Measurements from ENCODE around the gene NAA40.

The NAA40 gene

GRCh38 chr11:63945477-63946163 lies 6.8 kb downstream of the NAA40 start:
- Histone ChIP-seq H3K27me3 (ENCODE audit: insufficient read depth, low read length, poor library complexity) (no peaks in the 10 kb centered on the region), H4K20me1 (ENCODE audit: insufficient read depth, low read length) (peaks cover 34% of the 10 kb centered on the region), H2AFZ (ENCODE audit: low read depth, low read length) (no peak overlapping the region), H3K4me2 (ENCODE audit: insufficient read depth, low read length) (no peak overlapping the region), H3K27ac (ENCODE audit: low read length) (no peak overlapping the region), H3K36me3 (ENCODE audit: insufficient read depth, low read length) (peaks cover 55% of the 10 kb centered on the region), H3K79me2 (ENCODE audit: insufficient read depth, low read length) (peaks cover 55% of the 10 kb centered on the region), H3K4me3 (ENCODE audit: low read depth in 1 of 2, low read length in 2 of 2) (no peak overlapping the region), H3K9ac (ENCODE audit: low read depth, low read length) (no peak overlapping the region), H3K4me1 (ENCODE audit: insufficient read depth, low read length) (peaks cover 11% of the 10 kb centered on the region), H3K9me3 (ENCODE audit: insufficient read depth, low read length, severe bottlenecking) (no peaks in the 10 kb centered on the region)
- DNase-seq (peak; percentile 61), ATAC-seq (ENCODE audit: insufficient read depth, low read depth) (peak; percentile 90)
- no peak for TF ChIP-seq EZH2 (IDR thresholded peaks at IDR 0.05; ENCODE audit: borderline replicate concordance, low read depth, low read length, severe bottlenecking)
- TF ChIP-seq, protein P1, sequence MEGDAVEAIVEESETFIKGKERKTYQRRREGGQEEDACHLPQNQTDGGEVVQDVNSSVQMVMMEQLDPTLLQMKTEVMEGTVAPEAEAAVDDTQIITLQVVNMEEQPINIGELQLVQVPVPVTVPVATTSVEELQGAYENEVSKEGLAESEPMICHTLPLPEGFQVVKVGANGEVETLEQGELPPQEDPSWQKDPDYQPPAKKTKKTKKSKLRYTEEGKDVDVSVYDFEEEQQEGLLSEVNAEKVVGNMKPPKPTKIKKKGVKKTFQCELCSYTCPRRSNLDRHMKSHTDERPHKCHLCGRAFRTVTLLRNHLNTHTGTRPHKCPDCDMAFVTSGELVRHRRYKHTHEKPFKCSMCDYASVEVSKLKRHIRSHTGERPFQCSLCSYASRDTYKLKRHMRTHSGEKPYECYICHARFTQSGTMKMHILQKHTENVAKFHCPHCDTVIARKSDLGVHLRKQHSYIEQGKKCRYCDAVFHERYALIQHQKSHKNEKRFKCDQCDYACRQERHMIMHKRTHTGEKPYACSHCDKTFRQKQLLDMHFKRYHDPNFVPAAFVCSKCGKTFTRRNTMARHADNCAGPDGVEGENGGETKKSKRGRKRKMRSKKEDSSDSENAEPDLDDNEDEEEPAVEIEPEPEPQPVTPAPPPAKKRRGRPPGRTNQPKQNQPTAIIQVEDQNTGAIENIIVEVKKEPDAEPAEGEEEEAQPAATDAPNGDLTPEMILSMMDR (IDR thresholded peaks at IDR 0.05; ENCODE audit: borderline replicate concordance, extremely low read depth, low read length, poor library complexity, severe bottlenecking), result peak; percentile 87

GRCh38 chr11:63951779-63952536 lies 13.2 kb downstream of the NAA40 start:
- H3K4me3 ChIP-seq (ENCODE audit: low read depth in 1 of 2, low read length in 2 of 2), result no peak overlapping the region
- H3K9ac ChIP-seq (ENCODE audit: low read depth, low read length), result no peak overlapping the region

GRCh38 chr11:63952570-63952969 lies 13.8 kb downstream of the NAA40 start:
- peak overlapping the region; percentile 50 for H3K27ac ChIP-seq (ENCODE audit: low read length)
- no peak for ATAC-seq (ENCODE audit: insufficient read depth, low read depth)

More at GRCh38 chr11:63951779-63952536, 13.2 kb downstream of the NAA40 start:
- peak overlapping the region; percentile 50 for H3K27ac ChIP-seq (ENCODE audit: low read length)
- peak; percentile 73 for DNase-seq
- no peaks in the 10 kb centered on the region for H3K79me2 ChIP-seq (ENCODE audit: insufficient read depth, low read length)
- ATAC-seq (ENCODE audit: insufficient read depth, low read depth), result peak; percentile 98
- TF ChIP-seq EZH2 (IDR thresholded peaks at IDR 0.05; ENCODE audit: borderline replicate concordance, low read depth, low read length, severe bottlenecking), result no peak
- TF ChIP-seq, protein P1 (IDR thresholded peaks at IDR 0.05; ENCODE audit: borderline replicate concordance, extremely low read depth, low read length, poor library complexity, severe bottlenecking), result no peak
- peaks cover 18% of the 10 kb centered on the region for H3K4me1 ChIP-seq (ENCODE audit: insufficient read depth, low read length)
- peaks cover 80% of the 10 kb centered on the region for H3K36me3 ChIP-seq (ENCODE audit: insufficient read depth, low read length)
- peak overlapping the region; percentile 27; the same call in 1 of the 2 replicates for H3K4me2 ChIP-seq (ENCODE audit: insufficient read depth, low read length)
- H3K9me3 ChIP-seq (ENCODE audit: insufficient read depth, low read length, severe bottlenecking), result no peaks in the 10 kb centered on the region
- H4K20me1 ChIP-seq (ENCODE audit: insufficient read depth, low read length), result peaks cover 8% of the 10 kb centered on the region
- H2AFZ ChIP-seq (ENCODE audit: low read depth, low read length), result no peak overlapping the region
- no peaks in the 10 kb centered on the region for H3K27me3 ChIP-seq (ENCODE audit: insufficient read depth, low read length, poor library complexity)

More at GRCh38 chr11:63952570-63952969, 13.8 kb downstream of the NAA40 start:
- no peak for TF ChIP-seq EZH2 (IDR thresholded peaks at IDR 0.05; ENCODE audit: borderline replicate concordance, low read depth, low read length, severe bottlenecking)
- TF ChIP-seq, protein P1 (IDR thresholded peaks at IDR 0.05; ENCODE audit: borderline replicate concordance, extremely low read depth, low read length, poor library complexity, severe bottlenecking), result no peak
- no peaks in the 10 kb centered on the region for H3K79me2 ChIP-seq (ENCODE audit: insufficient read depth, low read length)
- no peaks in the 10 kb centered on the region for H3K9me3 ChIP-seq (ENCODE audit: insufficient read depth, low read length, severe bottlenecking)
- no peak for DNase-seq
- H3K4me2 ChIP-seq (ENCODE audit: insufficient read depth, low read length), result 0 out of 2 replicates have a peak overlapping the region, but pooled peaks have one; percentile 27
- H2AFZ ChIP-seq (ENCODE audit: low read depth, low read length), result no peak overlapping the region
- no peak overlapping the region for H3K4me3 ChIP-seq (ENCODE audit: low read depth in 1 of 2, low read length in 2 of 2)
- peaks cover 77% of the 10 kb centered on the region for H3K36me3 ChIP-seq (ENCODE audit: insufficient read depth, low read length)
- H4K20me1 ChIP-seq (ENCODE audit: insufficient read depth, low read length), result peaks cover 11% of the 10 kb centered on the region
- H3K4me1 ChIP-seq (ENCODE audit: insufficient read depth, low read length), result peaks cover 18% of the 10 kb centered on the region
- no peaks in the 10 kb centered on the region for H3K27me3 ChIP-seq (ENCODE audit: insufficient read depth, low read length, poor library complexity)
- no peak overlapping the region for H3K9ac ChIP-seq (ENCODE audit: low read depth, low read length)
